ENCODE data around the gene NSD2.
A peak's percentile ranks its signal among the peaks of the same experiment; 100 is the strongest.

Gene NSD2

DNA sequence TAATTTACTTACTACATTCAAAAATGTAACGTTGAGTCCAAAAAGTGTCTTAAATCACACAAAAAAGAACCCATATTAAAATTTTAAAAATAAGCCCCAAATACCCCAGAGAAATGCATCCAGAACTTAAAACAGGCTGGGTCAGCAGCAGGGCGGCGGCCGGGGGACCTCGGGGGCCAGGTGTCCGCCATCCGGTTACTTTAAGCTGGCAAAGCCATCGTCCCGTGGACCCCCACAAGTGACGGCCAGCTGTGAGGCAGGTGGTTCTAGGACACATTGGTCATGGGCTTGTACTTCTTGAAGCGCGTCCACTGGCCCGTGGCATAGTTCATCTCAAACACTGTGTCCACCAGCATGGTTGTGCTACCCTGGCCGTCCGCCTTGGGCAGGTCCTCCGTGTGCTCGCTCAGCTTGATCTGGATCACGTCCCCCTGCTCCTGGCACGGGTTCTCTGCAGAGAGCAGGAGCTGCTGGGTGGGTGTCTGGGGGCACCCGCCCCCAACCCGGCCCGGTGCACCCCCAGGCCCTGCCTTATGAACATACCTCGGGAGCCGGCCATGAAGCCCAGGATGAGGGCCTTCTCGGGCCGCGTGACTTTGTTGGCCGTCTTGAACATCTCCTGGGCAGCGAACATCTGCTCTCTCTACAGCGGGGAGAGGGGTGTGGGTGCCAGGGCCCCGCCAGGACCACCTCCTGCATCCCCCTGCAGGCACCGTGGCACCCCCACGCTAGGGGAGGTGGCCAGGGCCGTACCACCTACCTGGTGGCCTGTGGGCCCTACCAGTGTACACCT lies 112.1 kb downstream of the NSD2 start:
- TF ChIP-seq, protein P1, sequence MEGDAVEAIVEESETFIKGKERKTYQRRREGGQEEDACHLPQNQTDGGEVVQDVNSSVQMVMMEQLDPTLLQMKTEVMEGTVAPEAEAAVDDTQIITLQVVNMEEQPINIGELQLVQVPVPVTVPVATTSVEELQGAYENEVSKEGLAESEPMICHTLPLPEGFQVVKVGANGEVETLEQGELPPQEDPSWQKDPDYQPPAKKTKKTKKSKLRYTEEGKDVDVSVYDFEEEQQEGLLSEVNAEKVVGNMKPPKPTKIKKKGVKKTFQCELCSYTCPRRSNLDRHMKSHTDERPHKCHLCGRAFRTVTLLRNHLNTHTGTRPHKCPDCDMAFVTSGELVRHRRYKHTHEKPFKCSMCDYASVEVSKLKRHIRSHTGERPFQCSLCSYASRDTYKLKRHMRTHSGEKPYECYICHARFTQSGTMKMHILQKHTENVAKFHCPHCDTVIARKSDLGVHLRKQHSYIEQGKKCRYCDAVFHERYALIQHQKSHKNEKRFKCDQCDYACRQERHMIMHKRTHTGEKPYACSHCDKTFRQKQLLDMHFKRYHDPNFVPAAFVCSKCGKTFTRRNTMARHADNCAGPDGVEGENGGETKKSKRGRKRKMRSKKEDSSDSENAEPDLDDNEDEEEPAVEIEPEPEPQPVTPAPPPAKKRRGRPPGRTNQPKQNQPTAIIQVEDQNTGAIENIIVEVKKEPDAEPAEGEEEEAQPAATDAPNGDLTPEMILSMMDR (IDR thresholded peaks at IDR 0.05; ENCODE audit: insufficient read depth, low read depth, low read length, missing control alignments) = no peak
- H3K4me3 ChIP-seq (ENCODE audit: low read length) = no peak overlapping the region
- DNase-seq (ENCODE audit: low read depth) = no peak

DNA sequence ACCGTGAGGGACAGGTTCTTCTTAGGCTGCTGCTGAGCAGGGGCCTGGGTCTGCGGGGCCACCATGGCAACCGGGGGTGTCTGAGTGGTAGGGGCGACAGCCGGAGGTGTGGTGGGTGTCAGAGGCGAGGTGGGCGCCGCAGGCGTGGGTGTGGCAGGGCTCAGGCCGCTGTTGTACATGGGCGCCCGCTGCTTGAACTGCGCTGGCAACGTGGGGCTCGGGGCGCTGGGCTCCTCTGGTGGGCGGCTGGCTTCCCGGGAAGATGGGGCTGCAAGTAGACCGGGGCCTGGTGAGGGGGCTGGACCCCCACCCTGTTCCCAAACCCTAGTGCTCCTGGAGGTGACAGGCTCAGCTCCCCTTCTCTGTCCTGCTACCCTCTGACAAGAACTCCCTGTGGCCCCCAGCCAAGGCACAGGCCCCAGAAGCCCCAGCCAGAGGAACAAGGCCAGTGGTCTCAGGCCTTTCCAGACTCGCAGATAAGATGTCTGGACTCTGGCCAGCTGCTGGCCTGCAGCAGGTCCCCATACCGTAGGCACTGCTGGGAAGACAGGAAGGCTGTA lies 112.7 kb downstream of the NSD2 start:
- TF ChIP-seq, protein P1 (IDR thresholded peaks at IDR 0.05; ENCODE audit: insufficient read depth, low read depth, low read length, missing control alignments) = no peak
- H3K4me3 ChIP-seq (ENCODE audit: low read length) = no peak overlapping the region
- no peak for DNase-seq (ENCODE audit: low read depth)

DNA sequence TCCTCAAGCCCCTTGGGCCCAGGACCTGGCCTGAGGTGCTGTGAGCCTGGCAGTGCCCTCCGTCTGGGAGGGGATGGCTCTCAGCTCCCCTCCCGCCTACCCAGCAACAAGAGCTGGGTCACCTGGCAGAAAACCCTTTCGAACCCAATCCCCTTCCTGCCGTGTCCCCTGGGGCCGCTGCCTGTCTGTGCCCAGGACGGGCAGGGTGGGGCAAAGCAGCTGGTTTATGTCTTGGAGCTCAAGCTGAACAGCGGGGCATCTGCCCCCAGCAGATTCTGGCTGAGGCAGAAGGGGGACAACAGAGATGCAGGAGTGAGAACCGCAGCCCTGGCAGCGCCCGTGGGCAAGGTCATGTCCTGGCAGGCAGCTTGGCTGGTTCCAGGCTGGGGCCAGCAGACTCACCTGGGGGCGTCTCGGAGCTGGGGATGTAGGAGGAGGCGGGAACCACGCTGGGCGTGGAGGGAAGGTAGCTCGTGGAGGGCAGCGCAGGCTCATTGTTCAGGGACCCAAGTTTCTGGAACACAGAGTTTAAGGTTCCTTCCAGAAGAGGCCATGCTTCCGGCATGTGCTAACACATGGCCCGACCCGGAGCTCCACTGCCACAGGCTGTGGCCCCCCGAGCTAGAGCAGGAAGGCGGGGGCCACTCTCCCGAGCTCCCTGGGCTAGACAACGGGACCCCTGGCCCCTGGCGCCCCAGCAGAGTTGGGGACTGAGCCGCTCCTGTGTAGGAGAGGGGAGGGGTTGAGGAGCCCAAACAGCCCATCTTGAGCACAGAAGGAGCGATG lies 113.4 kb downstream of the NSD2 start:
- H3K4me3 ChIP-seq (ENCODE audit: low read length) = no peak overlapping the region
- DNase-seq (ENCODE audit: low read depth) = peak; percentile 38
- TF ChIP-seq, protein P1 (IDR thresholded peaks at IDR 0.05; ENCODE audit: insufficient read depth, low read depth, low read length, missing control alignments) = no peak

DNA sequence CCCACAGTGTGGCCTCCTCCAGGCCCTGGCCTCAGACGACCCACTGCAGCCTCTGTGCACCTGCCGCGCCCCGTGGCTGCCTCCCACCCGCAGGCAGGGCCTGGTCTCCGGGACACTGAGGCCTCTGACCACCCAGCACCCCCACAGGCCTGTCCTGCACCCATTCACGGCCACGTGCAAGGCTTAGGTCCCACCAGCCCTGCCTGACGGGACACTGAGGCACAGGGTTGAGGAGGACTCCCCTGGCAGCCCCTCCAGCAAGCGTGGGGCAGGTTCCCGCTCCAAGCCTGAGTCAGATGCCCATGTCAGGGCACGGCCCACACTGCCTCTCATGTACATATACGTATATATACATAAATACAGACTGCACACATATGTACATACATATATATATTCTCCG lies 114.1 kb downstream of the NSD2 start:
- TF ChIP-seq, protein P1 (IDR thresholded peaks at IDR 0.05; ENCODE audit: insufficient read depth, low read depth, low read length, missing control alignments) = no peak
- DNase-seq (ENCODE audit: low read depth) = no peak
- H3K4me3 ChIP-seq (ENCODE audit: low read length) = no peak overlapping the region

DNA sequence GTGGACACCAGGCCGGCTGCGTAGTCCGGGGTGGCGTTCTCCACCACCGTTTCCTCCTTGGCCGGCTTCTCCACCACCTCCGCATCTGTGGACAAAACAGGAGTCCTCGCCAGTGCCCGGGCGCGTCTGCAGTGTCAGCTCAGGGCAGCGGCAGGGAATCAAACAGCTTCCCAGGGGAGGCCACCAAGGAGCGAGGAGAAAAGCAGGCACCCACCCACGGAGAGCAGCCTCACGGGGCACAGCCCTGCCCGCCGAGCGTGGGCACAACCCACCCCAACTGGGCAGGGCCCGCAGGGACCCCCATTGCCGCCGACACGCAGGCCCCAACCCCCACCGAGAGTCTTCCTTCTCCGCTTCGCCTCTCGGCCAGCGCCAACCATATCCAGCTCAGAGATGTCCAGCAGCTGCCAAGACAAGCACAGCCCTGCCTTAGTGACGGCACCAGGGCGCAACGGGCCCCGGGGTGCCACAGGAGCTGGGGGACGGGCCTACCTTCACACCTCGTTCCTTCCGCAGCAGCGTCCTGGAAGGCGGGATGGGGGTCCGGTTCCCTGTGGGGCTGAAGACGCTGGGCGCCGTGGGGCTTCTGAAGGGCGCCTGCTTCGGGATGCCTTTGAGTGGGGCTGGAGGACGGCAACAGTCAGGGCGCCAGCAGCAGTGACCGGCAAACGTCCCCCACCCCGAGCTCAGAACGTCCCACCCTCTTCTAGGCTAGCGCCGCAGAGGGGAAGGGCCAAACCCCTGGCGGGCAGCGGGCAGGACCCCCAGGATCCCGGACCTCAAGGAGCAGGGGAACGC lies 114.8 kb downstream of the NSD2 start:
- no peak for DNase-seq (ENCODE audit: low read depth)
- TF ChIP-seq, protein P1 (IDR thresholded peaks at IDR 0.05; ENCODE audit: insufficient read depth, low read depth, low read length, missing control alignments) = no peak
- H3K4me3 ChIP-seq (ENCODE audit: low read length) = no peak overlapping the region

DNA sequence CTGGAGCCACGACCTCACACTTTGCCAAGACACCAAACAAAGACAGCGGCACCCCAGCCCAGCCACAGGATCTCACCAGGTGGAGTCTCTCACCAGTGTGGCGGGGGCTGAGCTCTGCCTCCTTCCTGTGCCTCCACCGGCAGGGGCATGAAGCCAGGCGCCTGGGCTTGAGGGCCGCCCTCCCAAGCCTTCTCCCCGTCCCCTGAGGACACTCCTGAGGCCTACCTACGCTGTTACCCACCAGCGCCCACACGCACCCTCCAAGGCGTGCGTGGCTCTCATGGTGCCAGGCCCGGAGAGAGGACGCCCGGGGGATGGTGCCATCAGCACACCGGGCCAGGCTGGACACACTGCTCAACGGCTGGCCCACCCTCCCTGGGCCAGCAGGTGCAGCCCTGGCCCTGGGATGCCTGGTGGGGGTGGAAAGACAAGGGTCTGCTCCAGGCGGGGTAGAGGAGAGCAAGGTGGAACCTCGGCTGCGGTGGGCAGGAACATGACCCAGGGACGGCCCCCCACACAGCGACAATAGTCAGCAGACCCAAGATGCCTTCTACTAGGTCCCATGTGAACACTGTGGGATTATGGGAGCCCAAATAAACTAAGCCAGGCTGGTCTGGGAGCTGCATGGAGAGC lies 115.5 kb downstream of the NSD2 start:
- H3K4me3 ChIP-seq (ENCODE audit: low read length) = no peak overlapping the region
- no peak for DNase-seq (ENCODE audit: low read depth)
- TF ChIP-seq, protein P1 (IDR thresholded peaks at IDR 0.05; ENCODE audit: insufficient read depth, low read depth, low read length, missing control alignments) = no peak
